Measurements from ENCODE around the gene PELI3. TPM values are rescaled to one million over a fixed set of nuclear protein-coding genes. Genes with fewer than 3 reads are reported as not detected.

PELI3 gene
- total and polyA plus RNA-seq, 3 donors from 2014 or later = 10.2 to 17.7 (median 13.0) TPM

DNA sequence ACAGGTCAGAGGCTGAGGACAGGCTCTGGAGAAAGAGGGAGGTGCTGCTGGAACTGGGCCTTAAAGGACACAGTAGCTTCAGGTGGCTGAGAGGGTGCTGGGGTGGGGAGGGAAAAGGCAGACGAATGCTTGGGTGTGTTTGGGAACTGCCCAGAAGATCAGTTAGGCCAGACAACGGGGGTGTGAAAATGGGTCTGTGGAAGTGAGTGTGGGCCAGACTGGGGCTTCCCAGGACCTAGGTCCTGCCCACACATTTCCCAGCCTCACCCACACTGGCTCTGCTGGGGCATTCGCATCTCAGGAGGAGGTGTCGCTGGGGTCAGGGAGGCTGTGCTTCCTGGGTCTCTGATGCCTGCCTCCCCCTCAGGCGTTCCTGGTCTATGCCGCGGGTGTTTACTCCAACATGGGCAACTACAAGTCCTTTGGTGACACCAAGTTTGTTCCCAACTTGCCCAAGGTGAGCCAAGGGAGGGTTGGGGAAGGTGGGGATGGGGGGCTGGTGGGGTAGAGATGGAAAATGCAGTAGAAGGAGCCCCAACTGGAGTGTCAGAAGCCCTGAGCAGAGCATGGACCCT lies 18.2 kb downstream of the PELI3 start:
- 77% methylated on average over 5 to 7 of the region's 7 CpGs for WGBS, 2 donors
- Histone ChIP-seq H3K4me1 (no peaks in the 10 kb centered on the region), H3K4me3 (no peak overlapping the region), H3K36me3 (ENCODE audit: low read depth, missing control alignments) (no peaks in the 10 kb centered on the region), H3K9me3 (no peaks in the 10 kb centered on the region), H3K27ac (no peak overlapping the region), H3K27me3 (no peaks in the 10 kb centered on the region)
- intact Hi-C loops (cut with DNase I; ENCODE audit: low total_unique reads) = loop anchor here (10.0 kb wide), 1 partner anchor 190 kb away; the partner anchor contains the start of gene RBM4B
- TF ChIP-seq, protein P1, sequence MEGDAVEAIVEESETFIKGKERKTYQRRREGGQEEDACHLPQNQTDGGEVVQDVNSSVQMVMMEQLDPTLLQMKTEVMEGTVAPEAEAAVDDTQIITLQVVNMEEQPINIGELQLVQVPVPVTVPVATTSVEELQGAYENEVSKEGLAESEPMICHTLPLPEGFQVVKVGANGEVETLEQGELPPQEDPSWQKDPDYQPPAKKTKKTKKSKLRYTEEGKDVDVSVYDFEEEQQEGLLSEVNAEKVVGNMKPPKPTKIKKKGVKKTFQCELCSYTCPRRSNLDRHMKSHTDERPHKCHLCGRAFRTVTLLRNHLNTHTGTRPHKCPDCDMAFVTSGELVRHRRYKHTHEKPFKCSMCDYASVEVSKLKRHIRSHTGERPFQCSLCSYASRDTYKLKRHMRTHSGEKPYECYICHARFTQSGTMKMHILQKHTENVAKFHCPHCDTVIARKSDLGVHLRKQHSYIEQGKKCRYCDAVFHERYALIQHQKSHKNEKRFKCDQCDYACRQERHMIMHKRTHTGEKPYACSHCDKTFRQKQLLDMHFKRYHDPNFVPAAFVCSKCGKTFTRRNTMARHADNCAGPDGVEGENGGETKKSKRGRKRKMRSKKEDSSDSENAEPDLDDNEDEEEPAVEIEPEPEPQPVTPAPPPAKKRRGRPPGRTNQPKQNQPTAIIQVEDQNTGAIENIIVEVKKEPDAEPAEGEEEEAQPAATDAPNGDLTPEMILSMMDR (IDR thresholded peaks at IDR 0.05) = no peak
- no peak for DNase-seq

DNA sequence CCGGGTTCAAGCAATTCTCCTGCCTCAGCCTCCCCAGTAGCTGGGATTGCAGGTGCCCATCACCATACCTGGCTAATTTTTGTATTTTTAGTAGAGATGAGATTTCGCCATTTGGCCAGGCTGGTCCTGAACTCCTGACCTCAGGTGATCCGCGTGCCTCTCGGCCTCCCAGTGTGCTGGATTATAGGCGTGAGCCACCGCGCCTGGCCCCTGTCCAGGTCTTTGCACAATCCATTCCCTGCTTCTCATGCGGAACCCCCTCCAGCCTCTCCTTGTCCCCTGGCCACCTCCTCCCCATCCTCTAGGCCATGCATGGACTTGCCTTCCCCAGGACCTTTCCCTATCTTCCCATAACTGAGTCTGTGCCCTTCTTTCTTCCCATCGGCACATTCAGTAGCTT lies 22.3 kb downstream of the PELI3 start:
- 94 to 96% methylated on average over 10 of the region's 10 CpGs for WGBS, 2 donors
- Histone ChIP-seq H3K36me3 (ENCODE audit: low read depth, missing control alignments) (no peaks in the 10 kb centered on the region), H3K9me3 (no peaks in the 10 kb centered on the region), H3K27me3 (no peaks in the 10 kb centered on the region), H3K4me3 (no peak overlapping the region), H3K4me1 (no peaks in the 10 kb centered on the region), H3K27ac (no peak overlapping the region)
- TF ChIP-seq, protein P1 (IDR thresholded peaks at IDR 0.05) = no peak
- no peak for TF ChIP-seq POLR2A (IDR thresholded peaks at IDR 0.05)
- DNase-seq = no peak
- intact Hi-C loops (cut with DNase I; ENCODE audit: low total_unique reads) = loop anchor here (10.0 kb wide), 1 partner anchor 186 kb away; the partner anchor contains the start of gene RBM4B

DNA sequence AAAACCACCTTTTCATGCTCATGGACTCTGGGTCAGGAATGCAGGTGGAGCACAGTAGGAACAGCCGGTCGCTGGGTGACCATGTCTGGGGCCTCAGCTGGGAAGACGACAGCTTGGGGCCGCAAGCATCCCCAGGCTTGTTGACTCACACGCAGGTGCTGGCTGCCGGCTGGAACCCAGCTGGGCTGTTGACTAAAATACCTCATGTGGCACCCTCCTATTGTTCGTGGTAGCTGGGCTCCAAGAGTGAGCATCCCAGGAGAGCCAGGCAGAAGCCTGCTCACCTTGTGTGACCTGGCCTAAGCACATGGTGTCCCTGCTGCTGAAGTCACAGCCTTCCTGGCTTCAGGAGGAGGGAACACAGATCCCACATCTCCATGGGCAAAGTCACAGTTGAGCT lies 22.9 kb downstream of the PELI3 start:
- TF ChIP-seq, protein P1 (IDR thresholded peaks at IDR 0.05) = no peak
- TF ChIP-seq POLR2A (IDR thresholded peaks at IDR 0.05) = no peak
- Histone ChIP-seq H3K27me3 (no peaks in the 10 kb centered on the region), H3K4me3 (no peak overlapping the region), H3K4me1 (no peaks in the 10 kb centered on the region), H3K27ac (no peak overlapping the region), H3K9me3 (no peaks in the 10 kb centered on the region), H3K36me3 (ENCODE audit: low read depth, missing control alignments) (no peaks in the 10 kb centered on the region)
- intact Hi-C loops (cut with DNase I; ENCODE audit: low total_unique reads) = loop anchor here (10.0 kb wide), 1 partner anchor 185 kb away; the partner anchor contains the start of gene RBM4B
- DNase-seq = no peak
- 90% methylated on average over 7 of the region's 7 CpGs; no CpG with 5 or more reads in 1 of the 2 donors for WGBS, 2 donors

DNA sequence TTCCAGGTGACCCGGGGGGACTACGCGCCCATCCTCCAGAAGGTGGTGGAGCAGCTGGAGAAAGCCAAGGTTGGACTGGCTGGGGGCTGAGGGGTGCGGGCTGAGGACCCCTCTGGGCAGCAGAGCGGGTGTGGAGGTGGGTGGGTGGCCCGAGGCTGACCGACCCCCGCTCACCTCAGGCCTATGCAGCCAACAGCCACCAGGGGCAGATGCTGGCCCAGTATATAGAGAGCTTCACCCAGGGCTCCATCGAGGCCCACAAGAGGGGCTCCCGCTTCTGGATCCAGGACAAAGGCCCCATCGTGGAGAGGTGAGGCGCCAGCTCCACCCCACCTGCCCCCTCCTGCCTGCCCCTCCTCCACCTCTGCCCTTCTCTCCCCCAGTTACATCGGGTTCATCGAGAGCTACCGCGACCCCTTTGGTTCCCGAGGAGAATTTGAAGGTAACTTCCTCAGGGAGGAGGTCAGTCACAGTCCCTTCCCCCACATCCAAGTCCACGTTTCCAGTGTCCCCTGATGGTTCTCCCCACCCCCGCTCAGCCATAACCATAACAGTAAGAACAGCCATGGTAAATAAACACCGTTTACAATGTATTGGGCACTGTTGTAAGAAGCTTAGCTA lies 24.7 kb downstream of the PELI3 start:
- H3K4me1 ChIP-seq = no peaks in the 10 kb centered on the region
- H3K9me3 ChIP-seq = no peaks in the 10 kb centered on the region
- intact Hi-C loops (cut with DNase I; ENCODE audit: low total_unique reads) = no loop called here
- H3K27ac ChIP-seq = no peak overlapping the region
- no peaks in the 10 kb centered on the region for H3K27me3 ChIP-seq
- no peak for DNase-seq
- H3K36me3 ChIP-seq (ENCODE audit: low read depth, missing control alignments) = no peaks in the 10 kb centered on the region
- TF ChIP-seq, protein P1 (IDR thresholded peaks at IDR 0.05) = peak in 2 of 3 experiments; percentile 21 to 38
- TF ChIP-seq POLR2A (IDR thresholded peaks at IDR 0.05) = no peak
- no peak overlapping the region for H3K4me3 ChIP-seq
- 75 to 82% methylated on average over 17 to 19 of the region's 20 CpGs for WGBS, 2 donors

Data from testis (tissue), 3 donors.